Body of pancreas (tissue), 4 donors: ENCODE data around the gene ITPRID1.

Source experiments
- POLR2A ChIP-seq, 3 donors: fragments of 450-650 bp; IDR thresholded peaks; one replicate each; pipeline ENCODE4 v1.6.1; 2016; ENCODE audit warnings: antibody characterized with exemption in 3 of 3, mild to moderate bottlenecking in 2 of 3
- TF ChIP-seq, protein P1 (sequence below), 7 experiments: fragments of 450-650 bp in 4 of 7; fragments of 200-600 bp in 3 of 7; sonication (generic) in 3 of 7; IDR thresholded peaks; one replicate each; pipeline ENCODE4 v1.5.1; 2016 to 2019; ENCODE audit warnings: antibody characterized with exemption in 7 of 7

DNA sequence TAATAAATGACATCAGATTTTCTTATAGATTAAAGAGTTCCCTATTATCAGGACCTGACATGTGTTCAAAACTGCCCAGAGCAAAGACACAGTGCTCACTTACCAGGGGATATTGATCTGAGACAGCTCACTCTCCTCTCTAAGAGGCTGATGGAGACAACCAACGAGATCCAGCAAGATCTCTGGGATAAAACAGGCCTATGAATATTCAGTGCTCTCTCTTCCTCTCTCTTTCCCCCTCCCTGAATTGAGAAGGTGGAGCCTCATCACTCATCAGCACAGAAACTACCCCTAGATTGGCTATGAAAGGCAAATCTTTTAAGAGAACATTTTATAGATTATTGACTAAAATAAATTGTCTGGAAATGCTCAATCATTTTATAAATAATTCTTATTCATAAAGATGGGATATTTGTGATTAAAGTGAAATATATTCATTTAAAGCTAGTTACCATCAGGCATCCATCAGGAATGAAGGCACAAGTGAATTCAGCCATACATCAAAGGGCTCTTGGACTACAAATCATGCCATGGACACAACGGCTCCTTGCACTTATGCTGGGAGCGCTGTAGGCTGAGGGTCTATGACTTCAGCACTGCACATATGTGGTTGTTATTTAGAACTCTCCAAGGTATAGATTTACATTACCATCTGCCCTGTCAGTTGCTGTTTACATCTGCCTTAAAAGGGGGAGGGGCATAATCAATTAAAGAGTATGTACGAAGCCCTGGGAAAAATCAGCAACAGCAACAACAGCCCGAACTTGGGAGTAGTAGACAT lies 169.7 kb downstream of the ITPRID1 start:
- TF ChIP-seq, protein P1, sequence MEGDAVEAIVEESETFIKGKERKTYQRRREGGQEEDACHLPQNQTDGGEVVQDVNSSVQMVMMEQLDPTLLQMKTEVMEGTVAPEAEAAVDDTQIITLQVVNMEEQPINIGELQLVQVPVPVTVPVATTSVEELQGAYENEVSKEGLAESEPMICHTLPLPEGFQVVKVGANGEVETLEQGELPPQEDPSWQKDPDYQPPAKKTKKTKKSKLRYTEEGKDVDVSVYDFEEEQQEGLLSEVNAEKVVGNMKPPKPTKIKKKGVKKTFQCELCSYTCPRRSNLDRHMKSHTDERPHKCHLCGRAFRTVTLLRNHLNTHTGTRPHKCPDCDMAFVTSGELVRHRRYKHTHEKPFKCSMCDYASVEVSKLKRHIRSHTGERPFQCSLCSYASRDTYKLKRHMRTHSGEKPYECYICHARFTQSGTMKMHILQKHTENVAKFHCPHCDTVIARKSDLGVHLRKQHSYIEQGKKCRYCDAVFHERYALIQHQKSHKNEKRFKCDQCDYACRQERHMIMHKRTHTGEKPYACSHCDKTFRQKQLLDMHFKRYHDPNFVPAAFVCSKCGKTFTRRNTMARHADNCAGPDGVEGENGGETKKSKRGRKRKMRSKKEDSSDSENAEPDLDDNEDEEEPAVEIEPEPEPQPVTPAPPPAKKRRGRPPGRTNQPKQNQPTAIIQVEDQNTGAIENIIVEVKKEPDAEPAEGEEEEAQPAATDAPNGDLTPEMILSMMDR (IDR thresholded peaks at IDR 0.05), result no peak
- no peak for TF ChIP-seq POLR2A (IDR thresholded peaks at IDR 0.05)
